Measurements from ENCODE around the gene TSPAN14.

TSPAN14 gene

GRCh38 chr10:80536361-80536835, 82.3 kb downstream of the TSPAN14 start:
- TF ChIP-seq TAF1 (IDR thresholded peaks at IDR 0.05; ENCODE audit: low read depth, low read length) (no peak), POLR2A (IDR thresholded peaks at IDR 0.05; ENCODE audit: low read depth, low read length) (no peak), SPI1 (IDR thresholded peaks at IDR 0.05; ENCODE audit: low read depth, low read length) (no peak), PAX5 (IDR thresholded peaks at IDR 0.05; ENCODE audit: insufficient read depth, low read length, severe bottlenecking) (no peak), POU2F2 (IDR thresholded peaks at IDR 0.05; ENCODE audit: low read depth, low read length) (no peak), POLR2AphosphoS5 (IDR thresholded peaks at IDR 0.05; ENCODE audit: low read depth, low read length) (no peak)
- DNase-seq (ENCODE audit: insufficient read length, low spot score) (no peak), FAIRE-seq (no peak)

- FAIRE-seq, result no peak
- no peak for DNase-seq (ENCODE audit: insufficient read length, low spot score)
- no peak for TF ChIP-seq POU2F2 (IDR thresholded peaks at IDR 0.05; ENCODE audit: low read depth, low read length)
- no peak for TF ChIP-seq SPI1 (IDR thresholded peaks at IDR 0.05; ENCODE audit: low read depth, low read length)
- TF ChIP-seq POLR2A (IDR thresholded peaks at IDR 0.05; ENCODE audit: low read depth, low read length), result no peak
- no peak for TF ChIP-seq POLR2AphosphoS5 (IDR thresholded peaks at IDR 0.05; ENCODE audit: low read depth, low read length)
These were observed 83.1 kb downstream of the TSPAN14 start for GRCh38 chr10:80537086-80537735.

- TF ChIP-seq SPI1 (IDR thresholded peaks at IDR 0.05; ENCODE audit: low read depth, low read length), result no peak
- no peak for TF ChIP-seq PAX5 (IDR thresholded peaks at IDR 0.05; ENCODE audit: insufficient read depth, low read length, severe bottlenecking)
- DNase-seq (ENCODE audit: insufficient read length, low spot score) (no peak), FAIRE-seq (no peak)
These were observed 83.8 kb downstream of the TSPAN14 start, which contains the start of gene SH2D4B for GRCh38 chr10:80537736-80538480. SH2D4B (plus strand) TSS chr10:80537902; CDS start chr10:80538332, 430 bp downstream.

GRCh38 chr10:80538481-80539185, 84.5 kb downstream of the TSPAN14 start:
- FAIRE-seq (no peak), DNase-seq (ENCODE audit: insufficient read length, low spot score) (no peak)
- TF ChIP-seq POLR2A (IDR thresholded peaks at IDR 0.05; ENCODE audit: low read depth, low read length) (no peak), PAX5 (IDR thresholded peaks at IDR 0.05; ENCODE audit: insufficient read depth, low read length, severe bottlenecking) (no peak)

- FAIRE-seq, result no peak
- no peak for DNase-seq (ENCODE audit: insufficient read length, low spot score)
- TF ChIP-seq PAX5 (IDR thresholded peaks at IDR 0.05; ENCODE audit: insufficient read depth, low read length, severe bottlenecking) (no peak), POLR2A (IDR thresholded peaks at IDR 0.05; ENCODE audit: low read depth, low read length) (no peak), TAF1 (IDR thresholded peaks at IDR 0.05; ENCODE audit: low read depth, low read length) (no peak), POLR2AphosphoS5 (IDR thresholded peaks at IDR 0.05; ENCODE audit: low read depth, low read length) (no peak), SPI1 (IDR thresholded peaks at IDR 0.05; ENCODE audit: low read depth, low read length) (no peak), POU2F2 (IDR thresholded peaks at IDR 0.05; ENCODE audit: low read depth, low read length) (no peak)
These were observed 85.4 kb downstream of the TSPAN14 start for GRCh38 chr10:80539421-80540031.

- FAIRE-seq (no peak), DNase-seq (ENCODE audit: insufficient read length, low spot score) (no peak)
- TF ChIP-seq POU2F2 (IDR thresholded peaks at IDR 0.05; ENCODE audit: low read depth, low read length) (no peak), PAX5 (IDR thresholded peaks at IDR 0.05; ENCODE audit: insufficient read depth, low read length, severe bottlenecking) (no peak), SPI1 (IDR thresholded peaks at IDR 0.05; ENCODE audit: low read depth, low read length) (no peak), TAF1 (IDR thresholded peaks at IDR 0.05; ENCODE audit: low read depth, low read length) (no peak), POLR2A (IDR thresholded peaks at IDR 0.05; ENCODE audit: low read depth, low read length) (no peak), POLR2AphosphoS5 (IDR thresholded peaks at IDR 0.05; ENCODE audit: low read depth, low read length) (no peak)
These were observed 86.0 kb downstream of the TSPAN14 start for GRCh38 chr10:80540136-80540535.

GRCh38 chr10:80540618-80540980, 86.5 kb downstream of the TSPAN14 start:
- FAIRE-seq (peak; percentile 40), DNase-seq (ENCODE audit: insufficient read length, low spot score) (no peak)

GRCh38 chr10:80540981-80541750, 87.1 kb downstream of the TSPAN14 start:
- FAIRE-seq, result peak; percentile 73
- TF ChIP-seq SPI1 (IDR thresholded peaks at IDR 0.05; ENCODE audit: low read depth, low read length) (no peak; the same call in 1 of the 2 replicates), POLR2AphosphoS5 (IDR thresholded peaks at IDR 0.05; ENCODE audit: low read depth, low read length) (no peak), TAF1 (IDR thresholded peaks at IDR 0.05; ENCODE audit: low read depth, low read length) (no peak), POU2F2 (IDR thresholded peaks at IDR 0.05; ENCODE audit: low read depth, low read length) (no peak), PAX5 (IDR thresholded peaks at IDR 0.05; ENCODE audit: insufficient read depth, low read length, severe bottlenecking) (no peak), POLR2A (IDR thresholded peaks at IDR 0.05; ENCODE audit: low read depth, low read length) (no peak)
- no peak for DNase-seq (ENCODE audit: insufficient read length, low spot score)

More at GRCh38 chr10:80540618-80540980, 86.5 kb downstream of the TSPAN14 start:
- no peak for TF ChIP-seq PAX5 (IDR thresholded peaks at IDR 0.05; ENCODE audit: insufficient read depth, low read length, severe bottlenecking)
- no peak for TF ChIP-seq TAF1 (IDR thresholded peaks at IDR 0.05; ENCODE audit: low read depth, low read length)
- no peak for TF ChIP-seq POLR2AphosphoS5 (IDR thresholded peaks at IDR 0.05; ENCODE audit: low read depth, low read length)
- no peak for TF ChIP-seq POU2F2 (IDR thresholded peaks at IDR 0.05; ENCODE audit: low read depth, low read length)
- TF ChIP-seq POLR2A (IDR thresholded peaks at IDR 0.05; ENCODE audit: low read depth, low read length), result no peak
- no peak for TF ChIP-seq SPI1 (IDR thresholded peaks at IDR 0.05; ENCODE audit: low read depth, low read length)
